ENCODE results near the gene RGS6.

GRCh38 chr14:72172049-72172448 lies 239.8 kb downstream of the RGS6 start:
- TF ChIP-seq CTCF (conservative IDR thresholded peaks at IDR 0.05 in 1 of 2, IDR thresholded peaks at IDR 0.05 in 1 of 2; ENCODE audit: low read depth in 1 of 2, low read length in 2 of 2) (no peak), EZH2 (IDR thresholded peaks at IDR 0.05; ENCODE audit: low read length, missing control alignments) (no peak)

Measured in fibroblast of lung (primary cell).